ENCODE measurements around the gene SLBP. TPM values are rescaled to one million over a fixed set of nuclear protein-coding genes. Genes with fewer than 3 reads are reported as not detected.
"Not testable (repeated sequence)": the region's sequence is repeated elsewhere in the genome, so short reads cannot be mapped to it uniquely, and the experiment has no call there.

The SLBP gene
- total RNA-seq, 2 experiments from 2014 or later = 45.8 to 47.6 TPM

GRCh38 chr4:1703867-1704266 is 8.3 kb downstream of the SLBP start:
- TF ChIP-seq CTCF (IDR thresholded peaks at IDR 0.05) = no peak
- ChIA-PET POLR2A (interaction anchor here (0.9 to 1.9 kb wide), 2 partner anchors 11 to 20 kb away, joined by 3 to 6 read pairs; no protein-coding TSS in a partner anchor), CTCF (interaction anchor here (2.3 kb wide), 1 partner anchor 10 kb away, joined by 8 read pairs; no protein-coding TSS in a partner anchor)
- intact Hi-C loops (cut with DNase I, micrococcal nuclease) = no loop called here
- Histone ChIP-seq H3K4me3 (ENCODE audit: low read length) (no peak overlapping the region), H3K4me1 (ENCODE audit: insufficient read depth, low read length) (no peaks in the 10 kb centered on the region), H3K27me3 (ENCODE audit: control insufficient read depth in 1 of 2, insufficient read depth in 2 of 2, low read length in 2 of 2) (no peaks in the 10 kb centered on the region), H3K9me3 (ENCODE audit: control insufficient read depth in 1 of 2, insufficient read depth in 1 of 2, low read length in 2 of 2) (no peaks in the 10 kb centered on the region), H3K36me3 (ENCODE audit: insufficient read depth, low read length) (peaks cover 73% of the 10 kb centered on the region), H3K27ac (ENCODE audit: low read depth in 1 of 2, low read length in 2 of 2) (no peak overlapping the region)
- no peaks in the 10 kb centered on the region for H3K9me3 Mint-ChIP-seq
- ATAC-seq (ENCODE audit: poor library complexity) (no peak), DNase-seq (no peak)
- no peak overlapping the region for H3K27ac Mint-ChIP-seq
- H3K27me3 Mint-ChIP-seq = no peaks in the 10 kb centered on the region
- H3K4me1 Mint-ChIP-seq (ENCODE audit: low read depth) = peaks cover 41% of the 10 kb centered on the region
- peaks cover 82% of the 10 kb centered on the region for H3K36me3 Mint-ChIP-seq (ENCODE audit: low read depth)
- H3K4me3 Mint-ChIP-seq = no peak overlapping the region

GRCh38 chr4:1701671-1702070 is 10.4 kb downstream of the SLBP start:
- H3K4me1 Mint-ChIP-seq (ENCODE audit: low read depth) = peaks cover 31% of the 10 kb centered on the region
- H3K4me3 Mint-ChIP-seq; DNase-seq; intact Hi-C loops (cut with DNase I, micrococcal nuclease); H3K27ac ChIP-seq (ENCODE audit: low read depth in 1 of 2, low read length in 2 of 2); H3K4me3 ChIP-seq (ENCODE audit: low read length); POLR2A ChIA-PET; H3K27ac Mint-ChIP-seq; H3K4me1 ChIP-seq (ENCODE audit: insufficient read depth, low read length); H3K27me3 Mint-ChIP-seq; CTCF ChIA-PET; H3K27me3 ChIP-seq (ENCODE audit: control insufficient read depth in 1 of 2, insufficient read depth in 2 of 2, low read length in 2 of 2); ATAC-seq (ENCODE audit: poor library complexity); H3K9me3 Mint-ChIP-seq; H3K9me3 ChIP-seq (ENCODE audit: control insufficient read depth in 1 of 2, insufficient read depth in 1 of 2, low read length in 2 of 2): not testable (repeated sequence)
- peaks cover 87% of the 10 kb centered on the region for H3K36me3 ChIP-seq (ENCODE audit: insufficient read depth, low read length)
- peaks cover 88% of the 10 kb centered on the region for H3K36me3 Mint-ChIP-seq (ENCODE audit: low read depth)

GRCh38 chr4:1695913-1696312 is 16.2 kb downstream of the SLBP start:
- CTCF ChIA-PET = no interaction called here
- Mint-ChIP-seq H3K4me3 (no peak overlapping the region), H3K27ac (no peak overlapping the region), H3K36me3 (ENCODE audit: low read depth) (peaks cover 85% of the 10 kb centered on the region), H3K27me3 (no peaks in the 10 kb centered on the region), H3K9me3 (no peaks in the 10 kb centered on the region), H3K4me1 (ENCODE audit: low read depth) (peaks cover 5% of the 10 kb centered on the region)
- no peak overlapping the region for H3K27ac ChIP-seq (ENCODE audit: low read depth in 1 of 2, low read length in 2 of 2)
- ATAC-seq (ENCODE audit: poor library complexity) (no peak), DNase-seq (no peak)
- no peak overlapping the region for H3K4me3 ChIP-seq (ENCODE audit: low read length)
- peaks cover 84% of the 10 kb centered on the region for H3K36me3 ChIP-seq (ENCODE audit: insufficient read depth, low read length)
- TF ChIP-seq CTCF (IDR thresholded peaks at IDR 0.05) = no peak
- POLR2A ChIA-PET = no interaction called here
- no peaks in the 10 kb centered on the region for H3K27me3 ChIP-seq (ENCODE audit: control insufficient read depth in 1 of 2, insufficient read depth in 2 of 2, low read length in 2 of 2)
- intact Hi-C loops (cut with DNase I, micrococcal nuclease) = no loop called here
- H3K4me1 ChIP-seq (ENCODE audit: insufficient read depth, low read length) = peaks cover 5% of the 10 kb centered on the region
- H3K9me3 ChIP-seq (ENCODE audit: control insufficient read depth in 1 of 2, insufficient read depth in 1 of 2, low read length in 2 of 2) = no peaks in the 10 kb centered on the region
